Astrocyte (in vitro differentiated cells and primary cell): ENCODE measurements around the gene FAM151B.

Experiments
- CTCF ChIP-seq: IDR thresholded peaks from 2 replicates; pipeline ENCODE4 v1.5.1; 2011; ENCODE audit warnings: low read depth, mild to moderate bottlenecking, inconsistent platforms, low read length, moderate library complexity; ENCODE audit not compliant: insufficient read depth
- EZH2 ChIP-seq: IDR thresholded peaks from 2 replicates; pipeline ENCODE4 v1.6.1; 2012; ENCODE audit warnings: mild to moderate bottlenecking, low read length, inconsistent platforms; ENCODE audit not compliant: insufficient read depth

- TF ChIP-seq EZH2 (no peak), CTCF (no peak)
These were observed 21.5 kb downstream of the FAM151B start for GRCh38 chr5:80509362-80509761.
